ENCODE results near the gene RIMS4. TPM values are rescaled to one million over a fixed set of nuclear protein-coding genes. Genes with fewer than 3 reads are reported as not detected.

Gene RIMS4
- total RNA-seq, 2 experiments from 2014 or later: not detected

- ChIA-PET CTCF (interaction anchor here (0.6 to 1.0 kb wide), 5 partner anchors 21 to 989 kb away, joined by 3 to 5 read pairs (median 3); no protein-coding TSS in a partner anchor), POLR2A (no interaction called here)
Observed at GRCh38 chr20:44819936-44820335, 9.6 kb upstream of the RIMS4 start.

GRCh38 chr20:44817143-44817910 lies 7.0 kb upstream of the RIMS4 start:
- peaks cover 10% of the 10 kb centered on the region for H3K27me3 Mint-ChIP-seq
- DNase-seq: no peak
- H3K36me3 Mint-ChIP-seq (ENCODE audit: low read depth): no peaks in the 10 kb centered on the region
- no peaks in the 10 kb centered on the region for H3K4me1 Mint-ChIP-seq
- H3K4me3 Mint-ChIP-seq: no peak overlapping the region
- no peaks in the 10 kb centered on the region for H3K9me3 Mint-ChIP-seq
- CTCF ChIA-PET: no interaction called here
- POLR2A ChIA-PET: no interaction called here
- no peak overlapping the region for H3K27ac Mint-ChIP-seq

More at GRCh38 chr20:44819936-44820335, 9.6 kb upstream of the RIMS4 start:
- Mint-ChIP-seq H3K4me1 (no peaks in the 10 kb centered on the region), H3K36me3 (ENCODE audit: low read depth) (no peaks in the 10 kb centered on the region), H3K9me3 (no peaks in the 10 kb centered on the region), H3K27ac (no peak overlapping the region), H3K4me3 (no peak overlapping the region), H3K27me3 (peaks cover 4% of the 10 kb centered on the region)
- DNase-seq: no peak

- H3K27ac Mint-ChIP-seq: no peak overlapping the region
- no peak overlapping the region for H3K4me3 Mint-ChIP-seq
- ChIA-PET CTCF (no interaction called here), POLR2A (no interaction called here)
- H3K9me3 Mint-ChIP-seq: no peaks in the 10 kb centered on the region
- peaks cover 25% of the 10 kb centered on the region for H3K27me3 Mint-ChIP-seq
- no peaks in the 10 kb centered on the region for H3K36me3 Mint-ChIP-seq (ENCODE audit: low read depth)
- H3K4me1 Mint-ChIP-seq: peaks cover 6% of the 10 kb centered on the region
- no peak for DNase-seq
Observed at GRCh38 chr20:44814937-44815336, 4.6 kb upstream of the RIMS4 start.

GRCh38 chr20:44811150-44811685 lies 872 bp upstream of the RIMS4 start:
- Mint-ChIP-seq H3K36me3 (ENCODE audit: low read depth) (no peaks in the 10 kb centered on the region), H3K4me1 (peaks cover 6% of the 10 kb centered on the region), H3K27ac (no peak overlapping the region), H3K9me3 (no peaks in the 10 kb centered on the region), H3K27me3 (peaks cover 58% of the 10 kb centered on the region), H3K4me3 (peak overlapping the region; percentile 1)
- ChIA-PET POLR2A (no interaction called here), CTCF (no interaction called here)
- no peak for DNase-seq

- ChIA-PET POLR2A (no interaction called here), CTCF (no interaction called here)
- peaks cover 61% of the 10 kb centered on the region for H3K27me3 Mint-ChIP-seq
- H3K36me3 Mint-ChIP-seq (ENCODE audit: low read depth): no peaks in the 10 kb centered on the region
- H3K4me1 Mint-ChIP-seq: peaks cover 6% of the 10 kb centered on the region
- no peaks in the 10 kb centered on the region for H3K9me3 Mint-ChIP-seq
- DNase-seq: no peak
- no peak overlapping the region for H3K4me3 Mint-ChIP-seq
- H3K27ac Mint-ChIP-seq: no peak overlapping the region
Observed at GRCh38 chr20:44810061-44810390, 320 bp downstream of the RIMS4 start.

- POLR2A ChIA-PET: no interaction called here
- DNase-seq: no peak
Observed at GRCh38 chr20:44809380-44810060, 826 bp downstream of the RIMS4 start.

GRCh38 chr20:44807684-44808056 lies 2.7 kb downstream of the RIMS4 start:
- H3K9me3 Mint-ChIP-seq: no peaks in the 10 kb centered on the region

More at GRCh38 chr20:44809380-44810060, 826 bp downstream of the RIMS4 start:
- Mint-ChIP-seq H3K4me3 (peak overlapping the region; percentile 6), H3K4me1 (peaks cover 6% of the 10 kb centered on the region), H3K27me3 (peaks cover 63% of the 10 kb centered on the region), H3K36me3 (ENCODE audit: low read depth) (no peaks in the 10 kb centered on the region), H3K27ac (no peak overlapping the region), H3K9me3 (no peaks in the 10 kb centered on the region)
- CTCF ChIA-PET: no interaction called here

GRCh38 chr20:44807051-44807683 lies 3.2 kb downstream of the RIMS4 start:
- no peaks in the 10 kb centered on the region for H3K36me3 Mint-ChIP-seq (ENCODE audit: low read depth)
- H3K27ac Mint-ChIP-seq: no peak overlapping the region
- ChIA-PET POLR2A (no interaction called here), CTCF (no interaction called here)
- no peaks in the 10 kb centered on the region for H3K9me3 Mint-ChIP-seq
- H3K27me3 Mint-ChIP-seq: peaks cover 61% of the 10 kb centered on the region
- peaks cover 6% of the 10 kb centered on the region for H3K4me1 Mint-ChIP-seq
- no peak overlapping the region for H3K4me3 Mint-ChIP-seq
- no peak for DNase-seq

More at GRCh38 chr20:44807684-44808056, 2.7 kb downstream of the RIMS4 start:
- Mint-ChIP-seq H3K4me3 (no peak overlapping the region), H3K27ac (no peak overlapping the region), H3K27me3 (peaks cover 66% of the 10 kb centered on the region), H3K36me3 (ENCODE audit: low read depth) (no peaks in the 10 kb centered on the region), H3K4me1 (peaks cover 6% of the 10 kb centered on the region)
- POLR2A ChIA-PET: no interaction called here
- CTCF ChIA-PET: no interaction called here
- no peak for DNase-seq

GRCh38 chr20:44805979-44806620 lies 4.2 kb downstream of the RIMS4 start:
- H3K27me3 Mint-ChIP-seq: peaks cover 52% of the 10 kb centered on the region
- H3K36me3 Mint-ChIP-seq (ENCODE audit: low read depth): no peaks in the 10 kb centered on the region
- H3K4me1 Mint-ChIP-seq: peaks cover 3% of the 10 kb centered on the region
- H3K9me3 Mint-ChIP-seq: no peaks in the 10 kb centered on the region
- CTCF ChIA-PET: no interaction called here
- no peak for DNase-seq
- POLR2A ChIA-PET: no interaction called here
- H3K4me3 Mint-ChIP-seq: no peak overlapping the region
- no peak overlapping the region for H3K27ac Mint-ChIP-seq

GRCh38 chr20:44805335-44805978 lies 4.9 kb downstream of the RIMS4 start:
- no peak for DNase-seq
- H3K4me1 Mint-ChIP-seq: no peaks in the 10 kb centered on the region
- H3K4me3 Mint-ChIP-seq: no peak overlapping the region
- ChIA-PET POLR2A (no interaction called here), CTCF (interaction anchor here (0.6 kb wide), 1 partner anchor 107 kb away, joined by 3 read pairs; no protein-coding TSS in a partner anchor)
- H3K27ac Mint-ChIP-seq: no peak overlapping the region
- H3K9me3 Mint-ChIP-seq: no peaks in the 10 kb centered on the region
- peaks cover 47% of the 10 kb centered on the region for H3K27me3 Mint-ChIP-seq
- no peaks in the 10 kb centered on the region for H3K36me3 Mint-ChIP-seq (ENCODE audit: low read depth)

GRCh38 chr20:44803383-44803941 lies 6.9 kb downstream of the RIMS4 start:
- ChIA-PET POLR2A (no interaction called here), CTCF (no interaction called here)
- H3K27me3 Mint-ChIP-seq: peaks cover 34% of the 10 kb centered on the region

GRCh38 chr20:44802702-44803101 lies 7.6 kb downstream of the RIMS4 start:
- Mint-ChIP-seq H3K9me3 (no peaks in the 10 kb centered on the region), H3K27me3 (peaks cover 29% of the 10 kb centered on the region), H3K36me3 (ENCODE audit: low read depth) (no peaks in the 10 kb centered on the region), H3K4me1 (no peaks in the 10 kb centered on the region), H3K4me3 (no peak overlapping the region), H3K27ac (no peak overlapping the region)
- POLR2A ChIA-PET: no interaction called here
- CTCF ChIA-PET: no interaction called here
- DNase-seq: no peak

More at GRCh38 chr20:44803383-44803941, 6.9 kb downstream of the RIMS4 start:
- Mint-ChIP-seq H3K36me3 (ENCODE audit: low read depth) (no peaks in the 10 kb centered on the region), H3K4me1 (no peaks in the 10 kb centered on the region), H3K4me3 (no peak overlapping the region), H3K27ac (no peak overlapping the region), H3K9me3 (no peaks in the 10 kb centered on the region)
- no peak for DNase-seq

Measured in activated CD4-positive, alpha-beta T cell treated with anti-CD3 and anti-CD28 coated beads, Interleukin-2, amount 10 ng/mL, durations not matched to agents 7 days and 5 days (primary cell).